ENCODE data around the gene SVIL.
A peak's percentile ranks its signal among the peaks of the same experiment; 100 is the strongest.

Gene SVIL

GRCh38 chr10:29535778-29536453, 98.9 kb downstream of the SVIL start:
- no peak for DNase-seq (ENCODE audit: low spot score)
- Histone ChIP-seq H3K4me3 (peak overlapping the region; percentile 48), H3K27ac (peak overlapping the region; percentile 56 to 74)
- peak; percentile 6 for TF ChIP-seq CTCF (IDR thresholded peaks at IDR 0.05)

GRCh38 chr10:29535012-29535777, 99.6 kb downstream of the SVIL start:
- H3K4me3 ChIP-seq, result peak overlapping the region; percentile 48
- peak; percentile 40 for TF ChIP-seq CTCF (IDR thresholded peaks at IDR 0.05)
- DNase-seq (ENCODE audit: low spot score), result no peak
- peak overlapping the region; percentile 56 to 74 for H3K27ac ChIP-seq

GRCh38 chr10:29534590-29534989, 100.2 kb downstream of the SVIL start:
- no peak for DNase-seq (ENCODE audit: low spot score)
- Histone ChIP-seq H3K27ac (peak overlapping the region in 1 of 2 donors; percentile 74), H3K4me3 (no peak overlapping the region)
- TF ChIP-seq CTCF (IDR thresholded peaks at IDR 0.05), result no peak

GRCh38 chr10:29533696-29534285, 101.0 kb downstream of the SVIL start:
- TF ChIP-seq CTCF (IDR thresholded peaks at IDR 0.05), result no peak

GRCh38 chr10:29533046-29533445, 101.7 kb downstream of the SVIL start:
- DNase-seq (ENCODE audit: low spot score), result peak; percentile 40
- TF ChIP-seq CTCF (IDR thresholded peaks at IDR 0.05), result no peak
- Histone ChIP-seq H3K27ac (no peak overlapping the region), H3K4me3 (no peak overlapping the region)

More at GRCh38 chr10:29533696-29534285, 101.0 kb downstream of the SVIL start:
- no peak for DNase-seq (ENCODE audit: low spot score)
- H3K4me3 ChIP-seq, result no peak overlapping the region
- no peak overlapping the region for H3K27ac ChIP-seq

- Histone ChIP-seq H3K27ac (no peak overlapping the region), H3K4me3 (no peak overlapping the region)
- TF ChIP-seq CTCF (IDR thresholded peaks at IDR 0.05), result no peak
- peak; percentile 56 for DNase-seq (ENCODE audit: low spot score)
Measured at GRCh38 chr10:29532256-29532878, 102.4 kb downstream of the SVIL start.

Measured in coronary artery (tissue), 2 donors.